ENCODE data around the gene MYBBP1A.

The MYBBP1A gene

DNA sequence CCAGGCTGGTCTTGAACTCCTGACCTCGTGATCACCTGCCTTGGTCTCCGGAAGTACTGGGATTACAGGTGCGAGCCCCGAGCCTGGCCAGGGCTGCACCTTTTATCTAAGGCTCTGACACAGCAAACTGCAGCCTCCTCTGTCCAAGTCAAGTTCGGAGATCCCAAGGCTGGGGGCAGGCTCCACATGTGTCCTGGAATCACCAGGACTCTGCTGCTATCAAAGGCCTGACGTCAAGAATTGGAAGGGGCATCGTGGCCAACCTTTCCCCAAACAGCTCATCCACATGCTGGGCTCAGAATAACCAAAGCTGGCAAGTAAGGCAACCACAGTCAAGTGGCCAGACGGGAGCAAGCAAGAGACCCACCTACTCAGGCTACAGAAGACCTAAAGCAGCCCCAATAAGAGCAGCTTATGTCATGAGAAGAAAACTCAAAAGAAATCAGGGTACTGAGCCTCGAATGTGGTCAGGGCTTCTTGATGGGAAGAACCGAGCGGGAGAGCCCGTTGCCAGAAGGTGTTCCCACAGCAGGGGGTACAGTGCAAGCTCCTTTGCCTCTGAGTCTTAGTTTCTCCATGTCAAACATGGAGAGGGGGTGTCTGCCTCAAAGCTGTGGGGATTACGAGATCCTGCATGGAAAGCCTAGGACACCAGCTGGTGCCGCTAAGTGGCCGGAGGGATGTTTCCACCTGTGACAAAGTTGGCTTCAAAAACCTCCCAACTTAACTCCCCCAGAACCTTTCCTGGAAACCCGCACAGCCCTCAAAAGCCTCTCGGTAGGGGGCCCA lies 7.9 kb downstream of the MYBBP1A start:
- Mint-ChIP-seq H3K27me3 (no peaks in the 10 kb centered on the region), H3K4me1 (ENCODE audit: low read depth in 2 of 2) (peaks cover 0 to 2% of the 10 kb centered on the region in 2 donors), H3K27ac (peak overlapping the region in 1 of 2 donors; percentile 35), H3K9me3 (no peaks in the 10 kb centered on the region), H3K4me3 (no peak overlapping the region), H3K36me3 (ENCODE audit: insufficient read depth) (peaks cover 52% of the 10 kb centered on the region)
- ATAC-seq (replicated peaks), result no peak
- no peak for DNase-seq

DNA sequence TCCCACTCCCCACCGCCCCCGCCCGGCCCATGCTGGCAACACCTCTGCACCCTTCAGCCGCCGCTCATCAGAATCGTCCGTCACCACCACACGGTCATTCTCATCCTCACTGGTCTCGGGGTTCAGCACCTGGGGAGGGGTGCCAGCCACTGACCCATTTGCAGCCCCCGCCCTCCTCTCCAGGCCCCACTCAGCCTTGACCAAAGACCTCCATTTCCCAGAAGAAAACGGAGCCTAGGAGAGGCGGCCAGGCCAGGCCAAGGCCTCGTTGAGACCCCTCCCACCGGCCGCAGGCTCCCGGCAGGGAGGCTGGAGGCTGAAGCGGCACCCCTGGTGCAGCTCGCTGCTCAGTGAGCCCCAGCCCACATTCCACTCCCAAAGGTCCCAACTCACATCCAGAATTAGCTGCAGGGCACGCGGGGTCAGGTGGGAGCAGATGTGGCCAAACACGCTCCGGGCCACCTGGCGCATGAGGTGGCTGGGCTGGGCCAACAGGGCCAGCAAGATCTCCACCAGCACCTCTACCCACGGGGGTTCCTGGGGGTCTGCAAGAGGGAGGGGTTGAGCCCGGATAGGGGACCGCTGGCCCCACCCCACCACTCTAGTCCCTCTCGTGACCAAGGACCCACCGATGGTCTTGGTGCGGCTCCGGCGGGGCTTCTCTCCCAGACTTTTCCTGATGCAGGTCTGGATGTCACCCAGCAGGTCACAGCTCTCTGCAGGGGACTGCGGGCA lies 9.8 kb downstream of the MYBBP1A start:
- H3K27ac Mint-ChIP-seq, result no peak overlapping the region
- peaks cover 43% of the 10 kb centered on the region for H3K36me3 Mint-ChIP-seq (ENCODE audit: insufficient read depth)
- no peaks in the 10 kb centered on the region for H3K27me3 Mint-ChIP-seq
- no peaks in the 10 kb centered on the region for H3K4me1 Mint-ChIP-seq (ENCODE audit: low read depth in 2 of 2)
- H3K9me3 Mint-ChIP-seq, result no peaks in the 10 kb centered on the region
- H3K4me3 Mint-ChIP-seq, result no peak overlapping the region
- ATAC-seq (replicated peaks) (no peak), DNase-seq (no peak)

DNA sequence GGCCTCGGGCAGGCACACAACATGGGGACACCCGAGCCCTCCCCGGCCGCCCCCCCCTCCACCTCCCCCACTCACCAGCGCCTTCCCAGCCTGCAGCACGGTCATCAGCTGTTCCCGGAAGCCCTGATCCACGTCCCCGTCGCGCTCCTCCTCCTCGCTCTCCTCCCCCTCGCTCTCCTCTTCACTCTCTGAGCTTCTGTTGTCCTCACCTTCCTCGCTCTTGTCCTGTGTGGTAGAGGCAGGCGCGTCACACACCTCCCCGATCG lies 10.3 kb downstream of the MYBBP1A start:
- Mint-ChIP-seq H3K9me3 (no peaks in the 10 kb centered on the region), H3K4me3 (no peak overlapping the region), H3K27ac (no peak overlapping the region), H3K27me3 (no peaks in the 10 kb centered on the region), H3K36me3 (ENCODE audit: insufficient read depth) (peaks cover 44% of the 10 kb centered on the region), H3K4me1 (ENCODE audit: low read depth in 2 of 2) (no peaks in the 10 kb centered on the region)
- no peak for ATAC-seq (replicated peaks)
- DNase-seq, result no peak

DNA sequence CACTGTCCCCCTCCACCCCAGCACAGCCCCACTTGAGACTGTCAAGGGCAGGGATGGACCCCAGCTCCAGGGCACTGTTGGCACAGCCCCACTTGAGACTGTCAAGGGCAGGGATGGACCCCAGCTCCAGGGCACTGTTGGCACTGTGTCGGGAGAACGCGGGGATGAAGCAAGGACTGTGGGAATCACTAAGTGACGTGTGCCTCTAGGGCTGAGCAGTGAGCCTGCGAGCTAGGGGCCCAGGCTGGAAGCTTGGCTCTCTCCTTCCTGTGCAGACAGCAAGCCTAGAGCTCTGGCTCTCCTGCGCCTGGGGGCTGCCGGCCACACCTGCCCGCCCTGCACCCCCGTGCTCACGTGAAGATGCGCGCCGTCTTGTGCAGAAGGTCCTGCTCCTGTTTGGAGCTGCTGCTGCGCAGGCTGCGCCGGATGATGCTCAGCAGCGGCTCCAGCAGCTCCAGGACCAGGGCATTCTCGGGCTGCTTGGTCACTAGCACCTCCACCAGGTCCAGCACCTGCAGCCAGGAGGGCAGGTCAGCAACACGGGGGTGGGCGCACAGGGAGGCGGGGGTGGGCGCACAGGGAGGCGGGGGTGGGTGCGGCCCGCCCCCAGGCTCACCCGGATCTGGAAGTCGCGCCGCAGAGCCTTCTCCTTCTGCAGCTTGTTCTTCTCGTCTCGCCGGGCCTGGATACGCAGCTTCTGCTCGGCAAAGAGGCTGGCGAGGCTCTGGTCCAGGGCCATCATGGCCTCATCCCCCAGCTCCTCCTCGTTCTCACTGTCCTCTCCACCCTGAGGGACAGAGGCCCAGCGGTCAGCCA lies 10.8 kb downstream of the MYBBP1A start:
- no peaks in the 10 kb centered on the region for H3K9me3 Mint-ChIP-seq
- H3K4me3 Mint-ChIP-seq, result no peak overlapping the region
- H3K4me1 Mint-ChIP-seq (ENCODE audit: low read depth in 2 of 2), result no peaks in the 10 kb centered on the region
- H3K36me3 Mint-ChIP-seq (ENCODE audit: insufficient read depth), result peaks cover 45% of the 10 kb centered on the region
- DNase-seq (no peak), ATAC-seq (replicated peaks) (no peak)
- no peaks in the 10 kb centered on the region for H3K27me3 Mint-ChIP-seq
- H3K27ac Mint-ChIP-seq, result no peak overlapping the region

DNA sequence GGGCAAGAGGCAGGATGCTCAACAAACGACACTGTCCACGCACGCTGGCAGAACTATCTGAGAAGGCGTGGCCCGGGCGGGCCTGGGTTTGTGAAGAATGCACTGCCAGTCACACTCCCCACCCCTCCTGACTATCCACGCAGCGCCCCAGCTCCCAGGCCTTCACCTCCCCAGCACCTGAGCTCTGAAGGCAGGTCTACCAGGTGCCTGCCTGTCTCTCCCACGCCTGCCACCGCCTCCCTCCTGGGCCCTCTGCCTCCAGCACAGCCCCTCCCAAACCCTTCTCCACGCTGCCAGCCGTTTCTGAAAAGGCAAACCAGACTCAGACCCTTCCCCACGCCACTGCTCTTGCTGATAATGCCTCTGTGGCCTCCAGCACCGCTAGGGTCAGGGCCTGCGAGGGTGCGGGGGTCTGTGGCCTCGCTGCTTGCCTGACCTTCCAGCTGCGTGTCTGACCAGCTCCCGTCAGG lies 11.6 kb downstream of the MYBBP1A start:
- Mint-ChIP-seq H3K27me3 (no peaks in the 10 kb centered on the region), H3K4me1 (ENCODE audit: low read depth in 2 of 2) (no peaks in the 10 kb centered on the region), H3K27ac (no peak overlapping the region), H3K36me3 (ENCODE audit: insufficient read depth) (peaks cover 45% of the 10 kb centered on the region), H3K9me3 (no peaks in the 10 kb centered on the region), H3K4me3 (no peak overlapping the region)
- DNase-seq, result no peak
- no peak for ATAC-seq (replicated peaks)

DNA sequence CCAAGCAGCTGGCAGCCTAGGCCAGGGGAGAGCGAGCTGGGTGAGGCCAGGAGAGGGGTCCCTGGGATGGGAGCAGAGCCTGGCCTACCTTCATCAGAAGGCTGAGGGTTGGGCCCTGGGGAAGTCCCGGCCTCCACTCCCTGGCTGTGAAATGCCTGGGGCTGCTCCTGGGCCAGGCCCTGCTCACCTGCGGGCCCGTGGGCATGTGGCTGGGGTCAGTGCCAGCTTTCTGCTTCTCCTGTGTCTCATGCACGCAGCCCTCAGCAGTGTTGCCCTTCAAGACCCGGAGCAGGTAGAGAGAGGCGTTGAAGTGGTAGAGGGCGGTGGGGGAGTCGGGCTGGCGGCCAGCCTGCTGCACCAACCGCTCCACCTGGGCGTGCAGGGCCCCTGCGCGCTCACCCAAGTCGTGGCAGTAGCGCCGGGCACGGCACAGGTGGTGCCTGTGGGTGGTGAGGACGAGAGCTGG lies 12.4 kb downstream of the MYBBP1A start:
- Mint-ChIP-seq H3K9me3 (no peaks in the 10 kb centered on the region), H3K27me3 (no peaks in the 10 kb centered on the region)

DNA sequence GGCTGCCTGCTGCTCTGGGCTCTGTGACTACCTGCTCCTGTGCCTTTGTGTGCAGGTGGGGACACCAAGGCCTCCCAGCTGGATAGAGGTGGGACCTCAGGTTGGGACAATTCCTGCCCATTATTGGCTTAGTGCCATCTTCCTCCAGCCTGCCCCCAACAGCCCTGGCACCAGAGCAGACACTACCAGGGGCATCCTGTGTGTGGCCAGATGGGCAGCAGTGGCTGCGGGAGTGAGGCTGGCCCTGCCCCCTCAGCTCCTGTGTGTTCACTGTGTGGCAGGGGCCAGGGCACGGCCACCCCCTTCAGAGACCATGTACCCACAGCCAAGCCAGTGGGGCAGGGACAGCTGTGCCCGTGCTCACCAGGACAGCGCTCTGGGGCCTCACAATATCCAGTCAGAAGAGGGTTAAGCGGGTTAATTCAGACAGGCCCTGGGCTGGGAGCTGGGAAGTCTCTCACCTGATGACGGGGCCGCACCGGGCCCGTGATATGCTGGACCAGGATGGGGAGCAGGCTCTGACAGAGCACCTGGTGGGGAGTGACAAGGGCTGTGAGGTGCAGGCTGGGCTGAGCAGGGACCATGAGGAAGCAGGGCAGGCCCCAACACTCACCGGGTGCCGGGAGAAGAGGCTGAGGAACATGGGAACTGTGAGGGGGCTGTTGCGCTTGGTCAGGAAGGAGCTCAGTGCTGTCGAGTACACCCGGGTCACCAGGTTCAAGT lies 13.0 kb downstream of the MYBBP1A start:
- no peak for ATAC-seq (replicated peaks)
- no peaks in the 10 kb centered on the region for H3K4me1 Mint-ChIP-seq (ENCODE audit: low read depth in 2 of 2)
- H3K27me3 Mint-ChIP-seq, result no peaks in the 10 kb centered on the region
- peaks cover 40% of the 10 kb centered on the region for H3K36me3 Mint-ChIP-seq (ENCODE audit: insufficient read depth)
- peak overlapping the region in 1 of 2 donors; percentile 66 for H3K27ac Mint-ChIP-seq
- H3K9me3 Mint-ChIP-seq, result no peaks in the 10 kb centered on the region
- DNase-seq, result no peak
- no peak overlapping the region for H3K4me3 Mint-ChIP-seq

More for the DNA sequence above, 12.4 kb downstream of the MYBBP1A start:
- Mint-ChIP-seq H3K27ac (no peak overlapping the region), H3K4me3 (no peak overlapping the region), H3K4me1 (ENCODE audit: low read depth in 2 of 2) (no peaks in the 10 kb centered on the region), H3K36me3 (ENCODE audit: insufficient read depth) (peaks cover 45% of the 10 kb centered on the region)
- no peak for ATAC-seq (replicated peaks)
- DNase-seq, result no peak

DNA sequence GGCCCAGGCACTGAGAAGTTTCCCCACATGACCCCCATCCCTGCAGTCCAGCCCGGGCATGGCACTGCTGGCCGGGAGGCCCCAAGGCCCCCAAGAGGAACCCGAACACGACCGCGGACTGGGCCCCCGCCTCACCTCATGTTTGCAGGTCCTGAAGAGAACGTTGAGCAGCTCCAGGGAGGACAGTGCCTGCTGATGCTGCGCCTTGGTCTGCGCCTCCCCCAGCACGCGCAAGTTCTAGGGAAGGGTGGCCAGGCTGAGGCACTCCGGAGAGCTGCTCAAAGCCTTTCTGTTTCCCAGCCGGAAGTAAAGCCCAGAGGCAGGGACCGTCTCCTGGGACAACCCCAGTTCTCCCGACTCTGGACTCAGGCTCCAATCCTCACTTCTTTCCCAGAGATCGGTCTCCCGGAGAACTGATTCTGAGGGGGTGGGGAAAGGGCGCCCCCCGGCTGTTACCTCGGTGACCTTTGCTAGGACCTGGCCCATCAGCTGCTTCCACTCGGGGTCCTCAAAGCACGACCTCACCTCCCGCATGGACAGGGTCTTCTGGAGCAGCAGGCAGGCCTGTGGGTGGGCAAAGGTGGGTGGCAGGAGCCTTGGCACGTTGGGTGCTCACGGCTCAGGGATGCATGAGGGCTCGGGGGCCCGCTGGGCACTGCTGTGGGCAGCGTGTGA lies 13.7 kb downstream of the MYBBP1A start:
- peak overlapping the region in 1 of 2 donors; percentile 66 for H3K27ac Mint-ChIP-seq
- ATAC-seq (replicated peaks), result no peak
- no peaks in the 10 kb centered on the region for H3K4me1 Mint-ChIP-seq (ENCODE audit: low read depth in 2 of 2)
- no peaks in the 10 kb centered on the region for H3K9me3 Mint-ChIP-seq
- no peak overlapping the region for H3K4me3 Mint-ChIP-seq
- no peaks in the 10 kb centered on the region for H3K27me3 Mint-ChIP-seq
- DNase-seq, result no peak
- H3K36me3 Mint-ChIP-seq (ENCODE audit: insufficient read depth), result peaks cover 33% of the 10 kb centered on the region

DNA sequence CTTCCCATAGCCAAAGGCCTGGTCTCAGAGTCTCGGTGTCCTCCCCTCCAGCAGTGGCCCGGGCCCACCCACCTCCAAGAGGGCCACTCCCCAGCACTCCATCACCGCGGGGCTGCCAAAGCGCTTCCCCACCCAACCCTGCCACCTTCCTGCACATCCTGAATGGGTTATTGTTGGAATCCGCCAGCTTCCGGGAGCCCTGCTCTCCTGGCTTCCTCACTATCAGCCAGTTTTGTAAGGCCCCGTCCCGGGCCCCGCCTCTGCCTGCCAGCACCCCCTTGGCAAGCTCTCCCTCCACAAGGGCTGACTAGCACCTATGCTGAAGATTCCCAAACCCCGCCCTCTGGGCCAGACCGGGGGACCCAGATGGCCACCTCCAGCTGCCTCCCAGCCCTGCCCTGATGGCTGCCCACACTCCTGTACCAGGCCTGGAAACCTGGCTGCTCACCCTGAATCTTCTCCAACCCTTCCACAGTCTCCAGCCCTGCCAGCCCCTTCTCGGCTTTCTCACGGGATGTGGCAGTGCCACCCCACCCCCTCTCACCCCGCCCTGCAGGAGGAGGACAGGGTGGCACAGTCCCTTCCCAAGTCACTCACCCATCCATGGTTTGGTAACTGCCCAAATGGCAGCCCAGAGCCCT lies 14.4 kb downstream of the MYBBP1A start:
- peak overlapping the region in 1 of 2 donors; percentile 38 for H3K27ac Mint-ChIP-seq
- H3K4me3 Mint-ChIP-seq, result no peak overlapping the region
- H3K4me1 Mint-ChIP-seq (ENCODE audit: low read depth in 2 of 2), result no peaks in the 10 kb centered on the region
- no peaks in the 10 kb centered on the region for H3K27me3 Mint-ChIP-seq
- H3K9me3 Mint-ChIP-seq, result no peaks in the 10 kb centered on the region
- H3K36me3 Mint-ChIP-seq (ENCODE audit: insufficient read depth), result peaks cover 27% of the 10 kb centered on the region
- ATAC-seq (replicated peaks), result no peak
- DNase-seq, result no peak

DNA sequence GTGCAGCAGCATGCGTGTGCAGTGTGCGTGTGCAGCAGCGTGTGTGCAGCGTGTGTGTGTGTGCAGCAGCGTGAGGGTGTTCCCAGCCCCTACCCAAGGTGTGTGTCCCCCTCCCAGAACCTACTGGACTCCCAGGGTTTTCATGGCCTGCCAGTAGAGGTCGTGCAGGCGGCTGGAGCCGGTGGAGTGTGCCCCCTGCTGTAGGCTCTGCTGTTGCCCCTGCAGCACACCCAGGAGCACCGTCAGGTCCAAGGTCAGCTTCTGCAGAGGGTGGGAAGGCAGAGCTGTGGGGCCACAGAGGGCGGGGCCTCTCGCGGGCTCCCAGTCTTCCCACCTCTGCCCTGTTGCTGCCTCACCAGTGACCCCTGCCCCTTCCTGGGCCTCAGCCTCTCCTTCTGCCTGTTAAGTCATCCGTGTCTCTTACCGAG lies 14.9 kb downstream of the MYBBP1A start:
- H3K4me3 Mint-ChIP-seq, result no peak overlapping the region
- H3K9me3 Mint-ChIP-seq, result no peaks in the 10 kb centered on the region
- DNase-seq (no peak), ATAC-seq (replicated peaks) (no peak)
- peaks cover 25% of the 10 kb centered on the region for H3K36me3 Mint-ChIP-seq (ENCODE audit: insufficient read depth)
- no peaks in the 10 kb centered on the region for H3K27me3 Mint-ChIP-seq
- peaks cover 0 to 2% of the 10 kb centered on the region in 2 donors for H3K4me1 Mint-ChIP-seq (ENCODE audit: low read depth in 2 of 2)
- H3K27ac Mint-ChIP-seq, result peak overlapping the region in 1 of 2 donors; percentile 38

DNA sequence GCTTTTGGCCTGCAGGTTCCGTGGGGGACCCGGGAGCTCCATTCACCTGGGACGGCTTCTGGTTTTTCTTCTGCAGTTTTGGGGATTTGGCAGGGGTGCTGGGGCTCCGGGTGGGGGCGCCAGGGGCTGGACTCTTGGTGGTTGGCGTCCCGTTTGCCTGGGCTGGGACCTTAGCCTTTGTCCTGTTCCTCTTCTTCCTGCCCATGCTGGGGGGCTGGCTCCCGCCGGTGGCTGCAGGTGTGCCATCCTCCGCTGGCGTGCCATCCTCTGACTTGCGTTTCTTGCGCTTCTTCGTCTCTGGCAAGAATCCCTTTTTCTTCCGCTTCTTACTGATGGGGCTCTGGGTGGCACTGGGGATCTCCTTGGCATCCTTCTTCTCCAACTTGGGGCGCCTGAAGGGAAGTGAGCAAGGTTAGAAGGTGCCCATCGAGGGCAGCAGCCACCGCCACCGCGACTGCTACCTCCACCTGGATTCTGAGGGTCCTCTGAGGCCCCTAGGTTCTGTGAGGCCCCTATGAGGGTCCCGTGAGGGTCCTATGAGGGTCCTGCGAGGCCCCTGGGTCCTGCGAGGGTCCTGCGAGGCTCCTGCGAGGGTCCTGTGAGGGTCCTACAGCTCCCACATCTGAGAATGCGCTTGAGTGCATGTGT lies 15.5 kb downstream of the MYBBP1A start:
- no peak for ATAC-seq (replicated peaks)

DNA sequence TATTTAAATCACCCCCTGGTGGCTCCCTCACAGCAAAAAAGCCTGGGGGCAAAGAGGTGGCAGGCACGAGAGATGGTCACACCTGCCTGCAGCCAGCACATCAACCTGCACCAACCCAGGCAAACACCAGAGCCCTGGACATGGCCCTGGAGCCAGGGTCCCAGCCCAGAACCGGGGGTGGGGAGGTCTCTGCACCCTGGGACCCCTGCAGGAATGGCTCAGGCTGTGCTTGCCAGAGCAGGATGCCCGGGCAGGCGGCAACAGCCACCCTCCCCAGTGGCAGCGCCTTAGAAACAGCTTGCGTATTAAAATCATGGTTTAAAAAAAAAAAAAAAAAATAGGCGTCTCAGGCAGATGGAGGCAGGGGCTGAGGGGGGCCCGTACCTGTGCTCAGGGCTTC lies 16.2 kb downstream of the MYBBP1A start:
- H3K4me1 Mint-ChIP-seq (ENCODE audit: low read depth in 2 of 2), result peaks cover 0 to 5% of the 10 kb centered on the region in 2 donors
- H3K4me3 Mint-ChIP-seq, result no peak overlapping the region
- ATAC-seq (replicated peaks), result no peak
- no peaks in the 10 kb centered on the region for H3K9me3 Mint-ChIP-seq
- peaks cover 24% of the 10 kb centered on the region for H3K36me3 Mint-ChIP-seq (ENCODE audit: insufficient read depth)
- H3K27me3 Mint-ChIP-seq, result no peaks in the 10 kb centered on the region
- no peak overlapping the region for H3K27ac Mint-ChIP-seq
- DNase-seq, result no peak

More for the DNA sequence above, 15.5 kb downstream of the MYBBP1A start:
- Mint-ChIP-seq H3K36me3 (ENCODE audit: insufficient read depth) (peaks cover 25% of the 10 kb centered on the region), H3K27me3 (no peaks in the 10 kb centered on the region), H3K4me3 (no peak overlapping the region), H3K4me1 (ENCODE audit: low read depth in 2 of 2) (peaks cover 0 to 2% of the 10 kb centered on the region in 2 donors), H3K27ac (no peak overlapping the region), H3K9me3 (no peaks in the 10 kb centered on the region)
- DNase-seq, result no peak
